Psoas muscle (tissue), 8 donors: ENCODE measurements around the gene AP1G2. TPM values are rescaled to one million over a fixed set of nuclear protein-coding genes. Genes with fewer than 3 reads are reported as not detected.

Source experiments
- ATAC-seq, 4 donors: fragments of 200-7000 bp; cut with Tn5 transposase; one replicate each; pipeline ENCODE4 v1.9.1; 2020; ENCODE audit warnings: moderate library complexity in 3 of 4, mild to moderate bottlenecking in 2 of 4
- DNase-seq, 2 donors: peaks; one replicate each; pipeline ENCODE4 v3.0.0-alpha.2; 2020
- H3K27ac ChIP-seq: fragments of 200-600 bp; one replicate; pipeline ENCODE4 v1.8.0; 2022
- H3K27me3 ChIP-seq, 3 donors: fragments of 200-600 bp in 1 of 3; one replicate each; pipeline versions ENCODE4 v1.6.1 to v1.8.0; 2013 to 2022; ENCODE audit warnings: low read length in 2 of 3, mild to moderate bottlenecking in 2 of 3, moderate library complexity in 1 of 3; ENCODE audit not compliant: insufficient read depth in 3 of 3
- H3K36me3 ChIP-seq, 2 donors: fragments of 200-600 bp in 1 of 2; one replicate each; pipeline versions ENCODE4 v1.6.1 to v1.8.0; 2013 to 2022; ENCODE audit warnings: low read depth in 1 of 2, mild to moderate bottlenecking in 1 of 2, moderate library complexity in 1 of 2; ENCODE audit not compliant: insufficient read depth in 1 of 2
- H3K4me1 ChIP-seq: fragments of 200-600 bp; one replicate; pipeline ENCODE4 v1.8.0; 2022
- H3K4me3 ChIP-seq: fragments of 200-600 bp; one replicate; pipeline ENCODE4 v1.8.0; 2022; ENCODE audit warnings: mild to moderate bottlenecking
- H3K9me3 ChIP-seq: fragments of 200-600 bp; one replicate; pipeline ENCODE4 v1.8.0; 2022
- WGBS, 3 donors: extraction: QIAGEN DNeasy Blood & Tissue Kit; methylation state at CpG; one replicate each; pipeline versions ENCODE4 v1.1.6 to v1.1.7; 2013; 5-methylcytosine and 5-hydroxymethylcytosine counted together
- intact Hi-C, 2 donors: fragments of 100-400 bp; cut with DNase I; formaldehyde crosslinking; loops; one replicate each; pipeline versions ENCODE4 v1.11.0 to v1.14.2; 2022
- polyA plus RNA-seq, 3 donors: library from polyadenylated mRNA; stranded (reverse); fragments of 200-250 nt; gene quantifications; one replicate each; pipeline ENCODE4 v1.2.3, GENCODE V29; 2013
- total RNA-seq, 4 donors: library from RNA; stranded (reverse); fragmentation: NEBNext Ultra II Directional in 2 of 4; extraction: Animal tissue kit (Norgen Biotek cat#: 25700) in 2 of 4; gene quantifications; one replicate each; pipeline versions ENCODE4 v1.2.1 to v1.2.4, GENCODE V29; 2021 to 2023
- TF ChIP-seq, protein P1 (sequence below): fragments of 200-600 bp; IDR thresholded peaks from one replicate; pipeline ENCODE4 v1.8.0; 2022; ENCODE audit warnings: antibody characterized with exemption
- donor health status: healthy with polysubstance abuse.
- donor health status: DM: no; HTN: no; CAD: no; lungs with moderate emphysema.
- donor health status: Bipolar disorder and iron deficiency.
- donor health status: healthy.
- donor health status: DM: yes; HTN: yes; CAD: no.
- donor health status: DM: no; HTN: no; CAD: no.
- donor health status: DM: no; HTN: no; CAD: no.
- donor health status: DM: yes; HTN: yes; CAD: no.

The AP1G2 gene
- total and polyA plus RNA-seq, 7 donors: 3.3 to 11.0 (median 5.3) TPM

- ATAC-seq (peak in 3 of 4 donors; percentile 5 to 42 (median 42)), DNase-seq (no peak)
- no peak overlapping the region for H3K27ac ChIP-seq
- intact Hi-C loops: loop anchor here in 1 of 2 donors (10.0 kb wide), 1 partner anchor 302 kb away; no protein-coding TSS in a partner anchor
- no peaks in the 10 kb centered on the region for H3K36me3 ChIP-seq
- H3K4me1 ChIP-seq: peaks cover 3% of the 10 kb centered on the region
- no peaks in the 10 kb centered on the region for H3K9me3 ChIP-seq
- TF ChIP-seq, protein P1, sequence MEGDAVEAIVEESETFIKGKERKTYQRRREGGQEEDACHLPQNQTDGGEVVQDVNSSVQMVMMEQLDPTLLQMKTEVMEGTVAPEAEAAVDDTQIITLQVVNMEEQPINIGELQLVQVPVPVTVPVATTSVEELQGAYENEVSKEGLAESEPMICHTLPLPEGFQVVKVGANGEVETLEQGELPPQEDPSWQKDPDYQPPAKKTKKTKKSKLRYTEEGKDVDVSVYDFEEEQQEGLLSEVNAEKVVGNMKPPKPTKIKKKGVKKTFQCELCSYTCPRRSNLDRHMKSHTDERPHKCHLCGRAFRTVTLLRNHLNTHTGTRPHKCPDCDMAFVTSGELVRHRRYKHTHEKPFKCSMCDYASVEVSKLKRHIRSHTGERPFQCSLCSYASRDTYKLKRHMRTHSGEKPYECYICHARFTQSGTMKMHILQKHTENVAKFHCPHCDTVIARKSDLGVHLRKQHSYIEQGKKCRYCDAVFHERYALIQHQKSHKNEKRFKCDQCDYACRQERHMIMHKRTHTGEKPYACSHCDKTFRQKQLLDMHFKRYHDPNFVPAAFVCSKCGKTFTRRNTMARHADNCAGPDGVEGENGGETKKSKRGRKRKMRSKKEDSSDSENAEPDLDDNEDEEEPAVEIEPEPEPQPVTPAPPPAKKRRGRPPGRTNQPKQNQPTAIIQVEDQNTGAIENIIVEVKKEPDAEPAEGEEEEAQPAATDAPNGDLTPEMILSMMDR: no peak
- no peaks in the 10 kb centered on the region for H3K27me3 ChIP-seq
- 10 to 15% (median 11%) methylated on average over 5 of the region's 5 CpGs for WGBS, 3 donors
- H3K4me3 ChIP-seq: peak overlapping the region; percentile 78
Observed at GRCh38 chr14:23566778-23567185, 809 bp downstream of the AP1G2 start.

DNA sequence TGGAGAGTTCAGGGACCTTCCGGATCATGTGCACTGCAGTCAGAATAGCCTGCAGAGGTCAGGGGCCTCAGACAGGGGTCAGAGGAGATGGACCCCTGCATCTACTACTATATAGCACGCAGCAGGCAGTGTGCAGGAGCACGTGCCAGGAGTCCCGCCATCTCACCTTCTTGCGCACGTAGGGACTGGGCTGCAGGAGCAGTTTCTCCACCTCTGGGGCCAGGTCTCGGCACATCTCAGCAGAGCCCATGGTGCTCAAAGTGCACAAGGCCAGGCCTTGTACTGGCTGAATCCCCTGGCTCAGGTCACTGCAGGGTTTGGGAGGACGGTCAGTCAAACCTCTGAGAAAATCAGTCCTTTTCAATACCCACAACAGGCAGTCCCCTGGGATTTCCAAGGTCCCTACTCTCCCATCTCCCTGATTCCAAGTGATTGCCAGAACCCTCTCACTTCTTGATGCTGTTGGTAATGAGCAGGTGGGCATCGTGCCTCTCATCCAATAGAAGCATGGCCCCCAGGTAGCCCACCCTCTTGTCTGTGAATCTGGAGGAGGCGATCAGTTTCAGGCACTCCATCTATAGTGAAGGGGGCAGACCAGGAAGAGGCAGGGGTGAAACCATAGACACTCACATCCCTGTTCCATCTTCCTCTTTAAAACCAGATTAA, 1.3 kb downstream of the AP1G2 start:
- H3K27me3 ChIP-seq: no peaks in the 10 kb centered on the region
- WGBS, 3 donors: 90 to 94% (median 91%) methylated on average over 10 of the region's 10 CpGs
- peak overlapping the region; percentile 78 for H3K4me3 ChIP-seq
- no peak for ATAC-seq
- no peaks in the 10 kb centered on the region for H3K36me3 ChIP-seq
- no peak for DNase-seq
- H3K9me3 ChIP-seq: no peaks in the 10 kb centered on the region
- intact Hi-C loops: loop anchor here in 1 of 2 donors (10.0 kb wide), 1 partner anchor 301 kb away; no protein-coding TSS in a partner anchor
- H3K27ac ChIP-seq: no peak overlapping the region
- TF ChIP-seq, protein P1: no peak
- peaks cover 3% of the 10 kb centered on the region for H3K4me1 ChIP-seq

DNA sequence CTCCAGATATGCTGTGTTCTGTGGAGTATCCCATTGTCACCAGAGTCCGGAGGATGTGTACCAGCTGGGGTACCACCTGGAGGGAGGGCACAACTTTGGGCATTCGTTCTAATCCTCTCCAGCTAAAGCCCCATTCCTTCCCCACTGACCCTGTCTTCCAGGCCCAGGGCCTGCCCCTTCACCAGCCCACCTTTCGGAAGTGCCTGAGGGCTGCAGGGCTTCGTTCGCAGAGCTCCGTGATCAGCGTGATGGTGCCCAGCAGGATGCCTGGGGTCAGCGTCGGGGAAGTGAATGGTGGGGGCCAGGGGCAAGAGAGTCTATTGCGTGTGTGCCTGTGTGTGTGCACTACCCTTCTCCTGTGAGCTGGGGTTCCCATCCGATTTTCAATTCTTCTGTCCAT, 2.0 kb downstream of the AP1G2 start:
- Histone ChIP-seq H3K4me3 (no peak overlapping the region), H3K4me1 (peaks cover 3% of the 10 kb centered on the region), H3K27ac (no peak overlapping the region), H3K9me3 (no peaks in the 10 kb centered on the region), H3K36me3 (no peaks in the 10 kb centered on the region), H3K27me3 (no peaks in the 10 kb centered on the region)
- intact Hi-C loops: loop anchor here in 1 of 2 donors (10.0 kb wide), 1 partner anchor 301 kb away; no protein-coding TSS in a partner anchor
- no peak for ATAC-seq
- TF ChIP-seq, protein P1: no peak
- 83 to 90% (median 85%) methylated on average over 11 of the region's 11 CpGs for WGBS, 3 donors
- no peak for DNase-seq

- ATAC-seq (no peak), DNase-seq (no peak)
- Histone ChIP-seq H3K36me3 (peaks cover 0 to 6% of the 10 kb centered on the region in 2 donors), H3K4me1 (peaks cover 3% of the 10 kb centered on the region), H3K9me3 (no peaks in the 10 kb centered on the region), H3K27me3 (no peaks in the 10 kb centered on the region), H3K27ac (no peak overlapping the region), H3K4me3 (no peak overlapping the region)
- intact Hi-C loops: loop anchor here (5.0 to 10.0 kb wide), 2 partner anchors 238 to 300 kb away; no protein-coding TSS in a partner anchor
- WGBS, 3 donors: 80 to 87% (median 82%) methylated on average over 7 of the region's 7 CpGs
- TF ChIP-seq, protein P1: no peak
Observed at GRCh38 chr14:23564876-23565275, 2.7 kb downstream of the AP1G2 start.
